Transverse colon (tissue), 4 donors: ENCODE results near the gene CDC45. TPM values are rescaled to one million over a fixed set of nuclear protein-coding genes. Genes with fewer than 3 reads are reported as not detected.

Experiments used
- DNase-seq: peaks from one replicate; pipeline ENCODE4 v3.0.0-alpha.2; 2019
- H3K27ac ChIP-seq, 4 donors: fragments of 200-600 bp; sonication (generic); 2 replicates each; pipeline ENCODE4 v1.5.1; 2016 to 2018; ENCODE audit warnings: inconsistent platforms in 4 of 4
- H3K27me3 ChIP-seq: fragments of 200-600 bp; sonication (generic); 2 replicates; pipeline ENCODE4 v1.5.1; 2017; ENCODE audit warnings: inconsistent platforms
- H3K36me3 ChIP-seq, 4 donors: fragments of 200-600 bp; sonication (generic); 2 replicates each; pipeline ENCODE4 v1.5.1; 2017 to 2019; ENCODE audit warnings: inconsistent platforms in 4 of 4
- H3K4me1 ChIP-seq, 4 donors: fragments of 200-600 bp; sonication (generic); 2 replicates each; pipeline ENCODE4 v1.5.1; 2017 to 2020; ENCODE audit warnings: inconsistent platforms in 4 of 4
- H3K4me3 ChIP-seq, 4 donors: fragments of 200-600 bp; sonication (generic); 1 replicate in 1 of 4; 2 replicates in 3 of 4; pipeline versions ENCODE4 v1.5.1 to v1.6.1; 2017 to 2019; ENCODE audit warnings: inconsistent platforms in 4 of 4
- H3K9me3 ChIP-seq, 2 donors: fragments of 200-600 bp; sonication (generic); 2 replicates each; pipeline ENCODE4 v1.5.1; 2017 to 2019; ENCODE audit warnings: inconsistent platforms in 2 of 2
- CTCF ChIP-seq, 5 experiments: fragments of 200-600 bp in 3 of 5; fragments of 450-650 bp in 2 of 5; sonication (generic) in 3 of 5; IDR thresholded peaks; 1 replicate in 2 of 5; 2 replicates in 3 of 5; pipeline ENCODE4 v1.5.1; 2016 to 2017; ENCODE audit warnings: antibody characterized with exemption in 5 of 5, inconsistent platforms in 3 of 5, mild to moderate bottlenecking in 2 of 5, moderate library complexity in 1 of 5
- EP300 ChIP-seq: sonication (generic); formaldehyde crosslinking; IDR thresholded peaks from one replicate; pipeline ENCODE4 v1.6.1; 2017; ENCODE audit warnings: antibody characterized with exemption, low read depth
- POLR2A ChIP-seq: fragments of 450-650 bp; IDR thresholded peaks from one replicate; pipeline ENCODE4 v1.6.1; 2016; ENCODE audit warnings: antibody characterized with exemption, mild to moderate bottlenecking, moderate library complexity
- POLR2AphosphoS5 ChIP-seq, 3 donors: sonication (generic); formaldehyde crosslinking; IDR thresholded peaks; one replicate each; pipeline ENCODE4 v1.6.1; 2016; ENCODE audit warnings: antibody characterized with exemption in 3 of 3
- WGBS, 2 donors: methylation state at CpG; one replicate each; pipeline ENCODE4 v1.1.5; 2018; ENCODE audit warnings: low coverage in 1 of 2; 5-methylcytosine and 5-hydroxymethylcytosine counted together
- in situ Hi-C, 4 donors: fragments of 200-750 bp; cut with MboI; loops; one replicate each; pipeline versions ENCODE4 v1.15.0 to v1.15.1; 2017; ENCODE audit warnings: low sequenced_read_pairs in 3 of 4, low pct_ligation_motif_present in 1 of 4, low pct_unique_long_range_greater_than_20kb in 1 of 4
- intact Hi-C: fragments of 100-400 bp; cut with DNase I; formaldehyde crosslinking; loops from one replicate; pipeline ENCODE4 v1.15.1; 2023; ENCODE audit warnings: low total_unique reads
- total RNA-seq, 4 donors: library from RNA; depleted of rRNA; stranded (reverse); fragments of >200 nt; gene quantifications; one replicate each; pipeline ENCODE4 v1.1.0, GENCODE V29; 2016

Gene CDC45
- total RNA-seq, 4 donors from 2014 or later = 1.1 to 2.0 (median 1.2) TPM; not detected in 1

DNA sequence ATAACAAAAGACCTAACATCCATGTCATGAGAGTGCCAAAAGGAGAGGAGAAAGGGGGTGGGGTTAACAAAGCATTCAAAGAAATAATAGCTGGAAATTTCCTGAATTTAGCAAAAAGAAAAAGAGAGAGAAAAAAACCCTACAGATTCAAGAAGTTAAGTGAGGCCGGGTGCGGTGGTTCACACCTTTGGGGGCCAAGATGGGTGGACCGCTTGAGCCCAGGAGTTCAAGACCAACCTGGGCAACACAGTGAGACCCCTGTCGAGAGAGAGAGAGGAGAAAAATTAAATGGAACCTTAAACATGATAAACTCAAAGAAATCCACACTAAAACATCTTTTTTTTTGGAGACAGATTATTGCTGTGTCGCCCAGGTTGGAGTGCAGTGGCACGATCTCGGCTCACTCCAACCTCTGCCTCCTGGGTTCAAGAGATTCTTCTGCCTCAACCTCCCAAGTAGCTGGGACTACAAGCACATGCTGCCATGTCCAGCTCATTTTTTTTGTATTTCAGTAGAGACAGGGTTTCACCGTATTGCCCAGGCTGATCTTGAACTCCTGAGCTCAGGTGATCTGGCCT is 53.4 kb downstream of the CDC45 start:
- intact Hi-C loops (no loop called here), in situ Hi-C loops (no loop called here)
- H3K4me1 ChIP-seq = no peaks in the 10 kb centered on the region
- H3K27me3 ChIP-seq = no peaks in the 10 kb centered on the region
- WGBS, 2 donors = 86 to 87% methylated on average over 6 to 8 of the region's 8 CpGs
- TF ChIP-seq POLR2AphosphoS5 (IDR thresholded peaks at IDR 0.05) (no peak), CTCF (IDR thresholded peaks at IDR 0.05) (no peak), POLR2A (no peak)
- H3K27ac ChIP-seq = no peak overlapping the region
- H3K9me3 ChIP-seq = no peaks in the 10 kb centered on the region
- no peak for DNase-seq
- H3K4me3 ChIP-seq = no peak overlapping the region
- H3K36me3 ChIP-seq = no peaks in the 10 kb centered on the region

DNA sequence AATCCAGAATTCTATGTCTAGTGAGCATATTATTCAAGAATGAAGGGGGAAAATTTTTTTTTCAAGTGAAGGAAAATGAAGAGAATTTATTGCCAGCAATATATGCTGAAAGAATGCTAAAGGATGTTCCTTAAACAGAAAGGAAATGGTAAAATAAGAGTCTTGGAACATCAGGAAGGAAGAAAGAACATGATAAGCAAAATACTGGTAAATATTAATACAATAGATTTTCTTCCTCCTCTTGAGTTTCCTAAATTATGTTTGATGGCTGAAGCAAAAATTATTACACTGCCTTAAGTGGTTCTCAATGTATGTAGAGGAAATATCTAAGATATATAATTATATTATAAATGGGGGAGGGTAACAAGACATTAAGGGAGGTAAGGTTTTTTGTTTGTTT is 54.1 kb downstream of the CDC45 start:
- intact Hi-C loops = no loop called here
- no peak for DNase-seq
- H3K4me3 ChIP-seq = no peak overlapping the region
- H3K36me3 ChIP-seq = no peaks in the 10 kb centered on the region
- H3K27ac ChIP-seq = no peak overlapping the region
- TF ChIP-seq POLR2AphosphoS5 (IDR thresholded peaks at IDR 0.05) (no peak), POLR2A (no peak), CTCF (IDR thresholded peaks at IDR 0.05) (no peak), EP300 (no peak)
- no peaks in the 10 kb centered on the region for H3K9me3 ChIP-seq
- H3K4me1 ChIP-seq = no peaks in the 10 kb centered on the region
- no peaks in the 10 kb centered on the region for H3K27me3 ChIP-seq
- in situ Hi-C loops = no loop called here

DNA sequence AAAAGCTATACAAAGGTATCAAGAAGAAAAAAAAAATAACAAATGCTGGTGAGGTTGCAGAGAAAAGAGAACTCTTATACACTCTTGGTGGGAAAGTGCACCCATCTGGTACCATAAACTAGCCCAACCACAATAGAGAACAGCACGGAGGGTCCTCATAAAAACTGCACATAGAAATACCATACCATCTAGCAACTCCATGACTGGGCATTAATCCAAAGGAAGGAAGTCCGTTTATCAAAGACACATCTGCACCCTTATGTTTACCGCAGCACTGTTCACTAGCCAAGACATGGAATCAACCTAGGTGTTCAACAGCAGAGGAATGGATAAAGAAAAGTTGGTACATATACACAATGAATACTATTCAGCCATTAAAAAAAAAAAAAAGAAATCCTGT is 55.3 kb downstream of the CDC45 start:
- WGBS, 2 donors = 22 to 27% methylated on average over 2 to 3 of the region's 3 CpGs
- no peaks in the 10 kb centered on the region for H3K4me1 ChIP-seq
- DNase-seq = no peak
- H3K27ac ChIP-seq = no peak overlapping the region
- H3K4me3 ChIP-seq = no peak overlapping the region
- H3K9me3 ChIP-seq = no peaks in the 10 kb centered on the region
- in situ Hi-C loops (no loop called here), intact Hi-C loops (no loop called here)
- H3K36me3 ChIP-seq = no peaks in the 10 kb centered on the region
- no peaks in the 10 kb centered on the region for H3K27me3 ChIP-seq
- TF ChIP-seq POLR2AphosphoS5 (IDR thresholded peaks at IDR 0.05) = no peak
- no peak for TF ChIP-seq POLR2A
- no peak for TF ChIP-seq EP300
- no peak for TF ChIP-seq CTCF (IDR thresholded peaks at IDR 0.05)

GRCh38 chr22:19536564-19536963 is 56.8 kb downstream of the CDC45 start:
- Histone ChIP-seq H3K27me3 (no peaks in the 10 kb centered on the region), H3K36me3 (no peaks in the 10 kb centered on the region), H3K9me3 (no peaks in the 10 kb centered on the region), H3K27ac (no peak overlapping the region), H3K4me1 (no peaks in the 10 kb centered on the region), H3K4me3 (no peak overlapping the region)
- WGBS, 2 donors = 81 to 95% methylated on average over 3 to 9 of the region's 9 CpGs
- in situ Hi-C loops = no loop called here
- intact Hi-C loops = no loop called here
- TF ChIP-seq CTCF (IDR thresholded peaks at IDR 0.05) (no peak), POLR2A (no peak), POLR2AphosphoS5 (IDR thresholded peaks at IDR 0.05) (no peak), EP300 (no peak)
- no peak for DNase-seq
